T follicular helper cell (primary cell): Measurements from ENCODE around the gene ASTN2.

Experiments
- DNase-seq: peaks from one replicate; pipeline ENCODE4 v3.0.0-alpha.2; 2020; ENCODE audit warnings: low read depth

Gene ASTN2

GRCh38 chr9:117013440-117013995 is 401.3 kb downstream of the ASTN2 start:
- no peak for DNase-seq

- DNase-seq, result no peak
These were observed 404.8 kb downstream of the ASTN2 start for GRCh38 chr9:117010061-117010460.

DNA sequence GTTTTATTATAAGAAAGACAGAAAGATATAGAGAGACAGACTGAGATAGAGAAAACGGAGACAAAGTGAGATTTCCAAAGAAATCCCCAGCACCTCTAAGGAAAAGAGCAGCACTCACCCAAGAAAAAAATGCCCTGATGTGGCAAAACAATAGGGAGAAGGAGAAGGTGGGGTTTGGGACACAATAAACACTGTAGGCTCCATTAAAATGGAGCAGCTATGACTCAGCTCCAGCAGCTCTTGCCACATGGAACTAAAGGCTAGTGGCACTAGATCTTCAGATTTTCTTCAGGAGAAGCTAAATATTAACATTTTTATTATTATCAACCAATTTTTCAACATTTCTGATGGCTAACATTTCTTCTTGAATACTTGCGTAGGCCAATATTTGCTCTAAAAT is 406.0 kb downstream of the ASTN2 start:
- no peak for DNase-seq

- no peak for DNase-seq
These were observed 406.4 kb downstream of the ASTN2 start for GRCh38 chr9:117008461-117008860.

GRCh38 chr9:117002686-117003085 is 412.2 kb downstream of the ASTN2 start:
- no peak for DNase-seq

DNA sequence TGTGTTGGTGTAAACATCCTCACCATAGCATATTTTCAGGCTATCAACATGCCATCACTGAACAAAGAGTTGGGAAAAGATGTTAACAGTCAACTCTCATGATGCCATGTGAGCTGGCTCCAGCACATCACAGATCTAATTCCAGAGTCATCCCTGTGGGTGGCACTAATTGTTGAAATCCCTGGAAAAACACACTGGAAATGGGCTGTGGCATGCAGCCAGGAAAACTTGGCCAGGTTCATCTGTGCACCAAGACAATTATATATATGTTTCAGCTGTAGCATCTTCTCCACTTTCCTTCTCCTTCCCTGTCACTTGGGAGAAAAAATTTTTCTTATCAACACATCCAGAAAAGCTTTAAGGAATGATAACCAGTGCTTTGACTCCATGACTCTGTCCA is 414.0 kb downstream of the ASTN2 start:
- DNase-seq, result no peak

GRCh38 chr9:117000196-117000723 is 414.6 kb downstream of the ASTN2 start:
- no peak for DNase-seq

DNA sequence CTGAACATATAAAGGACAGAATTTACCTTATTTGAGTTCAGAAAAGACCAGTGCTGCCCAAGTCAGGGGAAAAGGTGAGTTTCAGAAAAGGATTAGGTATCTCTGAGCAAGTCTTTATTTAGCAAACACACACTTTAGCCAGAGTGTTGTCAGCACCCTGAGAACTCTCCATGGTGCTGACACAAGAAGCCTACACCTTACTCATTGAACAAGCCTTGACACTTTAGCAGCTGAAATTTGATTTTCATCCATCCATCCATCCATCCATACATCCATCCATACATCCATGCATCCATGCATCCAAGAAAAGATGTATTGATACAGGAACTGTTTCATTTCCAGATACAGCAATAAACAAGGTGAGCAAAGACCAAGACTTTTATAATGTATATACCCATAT is 416.6 kb downstream of the ASTN2 start:
- DNase-seq, result no peak

DNA sequence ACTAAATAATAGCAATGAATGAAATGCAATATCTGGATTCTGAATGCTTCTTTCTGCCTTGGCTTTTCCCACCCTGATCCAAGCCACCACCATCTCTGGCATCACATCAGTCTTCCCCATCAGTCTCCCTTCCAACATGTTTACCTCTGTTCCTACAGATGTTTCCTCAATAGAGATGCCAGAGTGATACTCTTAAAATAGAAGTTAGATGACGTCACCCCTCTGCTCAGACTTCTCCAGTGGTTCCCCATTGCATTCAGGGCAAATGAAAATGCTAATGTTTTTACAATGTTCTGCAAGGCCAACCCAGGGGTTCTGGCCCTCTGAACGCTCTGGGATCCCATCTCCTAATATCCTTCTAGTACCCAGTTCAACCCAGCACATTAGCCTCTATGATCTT is 422.0 kb downstream of the ASTN2 start:
- no peak for DNase-seq

GRCh38 chr9:116991051-116991450 is 423.8 kb downstream of the ASTN2 start:
- DNase-seq, result no peak

- no peak for DNase-seq
These were observed 424.3 kb downstream of the ASTN2 start for GRCh38 chr9:116990592-116990991.

DNA sequence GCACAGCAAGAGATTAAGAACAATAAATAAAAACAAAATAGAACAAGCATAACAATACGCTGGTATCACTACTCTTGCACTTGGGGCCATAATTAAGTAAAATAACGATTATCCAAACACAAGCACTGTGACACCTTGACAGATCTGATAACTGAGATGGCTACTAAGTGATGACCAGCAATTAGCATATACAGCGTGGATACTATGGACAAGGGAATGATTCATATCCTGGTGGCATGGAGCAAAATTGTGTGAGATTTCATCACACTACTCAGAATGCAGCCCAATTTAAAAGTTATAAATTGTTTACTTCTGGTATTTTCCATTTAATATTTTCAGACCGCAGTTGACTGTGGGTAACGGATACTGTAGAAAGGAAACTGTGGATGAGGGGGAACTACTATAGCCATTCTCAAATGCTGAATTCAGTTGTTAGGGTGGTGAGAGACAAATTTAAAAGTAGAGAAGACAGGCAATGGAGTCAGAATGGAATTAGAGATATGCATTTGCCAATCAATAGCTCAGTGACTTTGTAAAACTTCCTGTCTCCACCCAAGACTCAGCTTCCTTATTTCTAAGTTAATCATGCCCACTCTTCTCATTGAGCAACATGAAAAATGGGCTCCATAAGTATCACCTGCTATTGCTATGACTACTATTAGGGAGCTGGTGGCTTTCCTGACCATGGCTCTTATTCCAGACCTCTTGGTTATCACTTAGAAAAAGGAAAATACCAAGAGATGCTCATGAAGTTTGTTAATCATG is 427.0 kb downstream of the ASTN2 start:
- DNase-seq, result no peak

DNA sequence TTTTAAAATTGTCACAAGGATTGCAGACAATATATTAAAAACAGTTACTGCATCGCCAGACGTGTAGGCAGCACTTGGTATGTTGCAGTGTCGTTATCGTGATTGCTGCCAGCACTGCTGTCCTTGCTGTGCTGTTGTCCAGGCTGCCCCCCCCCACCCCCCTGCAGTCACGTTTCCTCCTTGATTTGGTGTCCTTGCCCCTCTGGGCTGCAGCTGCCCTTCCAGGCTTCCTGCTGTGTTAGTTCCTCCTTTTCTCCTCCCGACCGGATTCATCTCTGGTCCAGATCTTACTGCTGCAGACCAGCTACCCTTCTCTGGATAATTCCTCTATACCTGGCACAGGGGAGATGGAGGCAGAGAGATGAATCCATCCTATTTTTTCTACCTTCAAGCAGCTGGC is 428.8 kb downstream of the ASTN2 start:
- no peak for DNase-seq

DNA sequence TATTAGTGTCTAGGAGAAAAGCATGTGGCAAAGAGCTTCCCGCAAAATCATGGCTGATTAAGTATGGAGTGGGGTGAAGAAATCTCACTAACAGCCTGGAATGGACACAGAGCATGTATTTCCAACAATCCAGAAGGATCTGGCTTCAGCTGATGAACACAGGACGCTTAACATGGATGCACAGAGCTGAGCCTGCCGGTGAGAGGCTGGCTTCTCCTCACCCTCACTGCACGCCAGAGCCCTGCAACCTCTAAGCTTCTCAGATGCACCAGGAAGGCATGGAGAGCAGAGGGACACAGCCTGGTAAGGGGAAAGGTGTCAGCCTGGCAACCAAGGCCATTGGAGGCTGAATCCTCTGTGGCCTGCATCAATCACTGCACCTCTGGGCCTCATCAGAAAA is 429.3 kb downstream of the ASTN2 start:
- DNase-seq, result no peak

DNA sequence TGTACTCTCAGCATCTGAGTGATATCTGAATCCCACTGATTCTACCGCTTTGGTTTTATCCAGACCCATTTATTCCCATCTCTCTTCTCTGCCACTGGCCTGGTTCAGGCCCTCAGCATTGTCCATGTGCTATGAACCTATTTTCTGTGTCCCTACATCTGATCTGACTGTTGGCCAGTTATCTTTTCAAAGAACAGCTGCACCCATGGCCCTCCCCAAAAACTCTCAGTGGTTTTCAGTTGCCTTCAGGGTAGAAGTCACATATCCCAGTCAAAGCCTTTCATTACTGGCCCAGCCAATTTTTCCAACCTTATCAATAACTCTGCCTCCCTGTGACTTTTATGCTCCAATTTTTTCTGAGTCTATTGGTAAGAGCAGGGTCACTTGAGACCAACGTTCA is 430.7 kb downstream of the ASTN2 start:
- DNase-seq, result no peak

GRCh38 chr9:116980582-116981120 is 434.2 kb downstream of the ASTN2 start:
- DNase-seq, result no peak

GRCh38 chr9:116979456-116979855 is 435.4 kb downstream of the ASTN2 start:
- DNase-seq, result no peak

DNA sequence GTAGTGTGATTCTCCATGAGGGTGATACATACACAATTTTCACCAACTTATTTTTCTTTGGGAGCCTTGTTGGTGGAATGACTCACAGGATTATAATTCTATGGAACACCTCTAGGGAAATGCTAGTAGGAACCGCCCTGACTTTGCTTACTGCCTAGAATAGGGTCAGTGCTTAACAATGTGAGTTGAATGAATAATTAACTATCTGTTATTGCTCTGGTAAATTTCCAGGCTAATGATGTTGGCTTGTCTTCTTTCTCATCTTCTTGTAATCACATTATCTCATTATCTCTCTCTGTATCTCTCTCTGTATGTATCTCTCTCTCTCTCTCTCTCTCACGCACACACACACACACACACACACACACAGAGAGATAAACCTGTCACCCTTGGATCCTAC is 436.7 kb downstream of the ASTN2 start:
- no peak for DNase-seq

GRCh38 chr9:116975126-116975525 is 439.7 kb downstream of the ASTN2 start:
- no peak for DNase-seq

- DNase-seq, result no peak
These were observed 448.7 kb downstream of the ASTN2 start for GRCh38 chr9:116966199-116966598.

DNA sequence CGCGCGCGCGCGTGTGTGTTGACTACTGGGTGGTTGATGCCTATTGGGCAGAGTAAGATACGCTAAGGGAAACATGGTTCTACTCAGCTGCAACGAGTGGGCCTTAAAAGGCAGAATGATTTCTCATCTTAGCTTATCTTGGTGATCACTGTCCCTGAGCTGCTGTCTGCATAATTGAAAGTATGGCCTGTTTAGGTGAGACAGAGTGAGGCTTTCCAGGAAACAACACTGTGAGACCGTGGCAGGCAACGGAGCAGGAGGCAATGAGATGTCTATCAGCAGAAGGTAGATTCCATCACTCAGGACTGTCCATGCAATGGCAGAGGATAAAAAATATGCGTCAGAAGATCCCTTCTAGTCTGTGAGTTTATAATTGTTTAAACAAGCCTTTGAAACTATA is 450.6 kb downstream of the ASTN2 start:
- DNase-seq, result no peak

- DNase-seq, result no peak
These were observed 455.0 kb downstream of the ASTN2 start for GRCh38 chr9:116959809-116960208.

- DNase-seq, result no peak
These were observed 456.0 kb downstream of the ASTN2 start for GRCh38 chr9:116958881-116959280.
